MM.1S (cell line): Measurements from ENCODE around the gene PPM1H.

Experiments used
- CTCF ChIP-seq: fragments of 300-600 bp; sonication (generic); IDR thresholded peaks from 2 replicates; pipeline ENCODE4 v1.5.1; 2016; ENCODE audit warnings: antibody characterized with exemption, low read length, mixed read lengths
- EZH2 ChIP-seq: fragments of 300-600 bp; sonication (generic); optimal IDR thresholded peaks from 2 replicates; pipeline ENCODE3; 2017; ENCODE audit warnings: low read depth, mild to moderate bottlenecking, antibody characterized with exemption, low read length, mixed read lengths
- EZH2phosphoT487 ChIP-seq: fragments of 300-600 bp; sonication (generic); IDR thresholded peaks from 2 replicates; pipeline ENCODE4 v1.6.1; 2018; ENCODE audit warnings: antibody characterized with exemption, low read length

GRCh38 chr12:62907078-62907477 lies 27.9 kb downstream of the PPM1H start:
- TF ChIP-seq CTCF (no peak), EZH2phosphoT487 (no peak), EZH2 (no peak)
